ENCODE results near the gene TMEM253.

Gene TMEM253

GRCh38 chr14:21100931-21101330, at the start of gene TMEM253:
Gene TMEM253, plus strand, starts transcription at chr14:21101066. Its CDS starts 278 bp downstream, at chr14:21101344.
- no peak for DNase-seq

GRCh38 chr14:21053184-21054122, 47.4 kb upstream of the TMEM253 start:
- no peak for DNase-seq

- DNase-seq, result no peak
These were observed 46.6 kb upstream of the TMEM253 start for GRCh38 chr14:21054123-21054767.

- no peak for DNase-seq
These were observed 46.1 kb upstream of the TMEM253 start for GRCh38 chr14:21054768-21055145.

GRCh38 chr14:21055432-21056117, 45.3 kb upstream of the TMEM253 start:
- DNase-seq, result no peak

GRCh38 chr14:21056520-21057163, 44.2 kb upstream of the TMEM253 start:
- no peak for DNase-seq

GRCh38 chr14:21057803-21058675, 42.8 kb upstream of the TMEM253 start, which contains the start of gene RNASE8:
Gene RNASE8, plus strand, starts transcription at chr14:21057822. Its CDS starts 71 bp downstream, at chr14:21057893.
- no peak for DNase-seq

- no peak for DNase-seq
These were observed 42.0 kb upstream of the TMEM253 start for GRCh38 chr14:21058903-21059302.

GRCh38 chr14:21059842-21060613, 40.8 kb upstream of the TMEM253 start:
- DNase-seq, result no peak

GRCh38 chr14:21060614-21061346, 40.1 kb upstream of the TMEM253 start:
- DNase-seq, result no peak

- no peak for DNase-seq
These were observed 39.6 kb upstream of the TMEM253 start for GRCh38 chr14:21061347-21061668.

GRCh38 chr14:21063479-21063878, 37.4 kb upstream of the TMEM253 start:
- no peak for DNase-seq

- peak; percentile 33 for DNase-seq
These were observed 33.9 kb upstream of the TMEM253 start for GRCh38 chr14:21066882-21067502.

- peak; percentile 79 for DNase-seq
These were observed 32.1 kb upstream of the TMEM253 start for GRCh38 chr14:21068521-21069387.

- peak; percentile 51 for DNase-seq
These were observed 31.3 kb upstream of the TMEM253 start for GRCh38 chr14:21069388-21070082.

GRCh38 chr14:21070083-21070609, 30.7 kb upstream of the TMEM253 start, which contains the start of gene ARHGEF40:
Gene ARHGEF40, plus strand, starts transcription at chr14:21070304. Its CDS starts 93 bp downstream, at chr14:21070397.
- DNase-seq, result peak; percentile 66

- peak; percentile 71 for DNase-seq
These were observed 30.1 kb upstream of the TMEM253 start for GRCh38 chr14:21070610-21071224.

All from NCI-H345 (cell line).